ENCODE results near the gene CTNND1. TPM values are rescaled to one million over a fixed set of nuclear protein-coding genes. Genes with fewer than 3 reads are reported as not detected.

CTNND1 gene
- total and polyA plus RNA-seq, 9 of the 15 experiments (the other 6 are each of a cell fraction or from before 2014, with no cell fraction given), result 11.1 to 74.0 (median 43.3) TPM

DNA sequence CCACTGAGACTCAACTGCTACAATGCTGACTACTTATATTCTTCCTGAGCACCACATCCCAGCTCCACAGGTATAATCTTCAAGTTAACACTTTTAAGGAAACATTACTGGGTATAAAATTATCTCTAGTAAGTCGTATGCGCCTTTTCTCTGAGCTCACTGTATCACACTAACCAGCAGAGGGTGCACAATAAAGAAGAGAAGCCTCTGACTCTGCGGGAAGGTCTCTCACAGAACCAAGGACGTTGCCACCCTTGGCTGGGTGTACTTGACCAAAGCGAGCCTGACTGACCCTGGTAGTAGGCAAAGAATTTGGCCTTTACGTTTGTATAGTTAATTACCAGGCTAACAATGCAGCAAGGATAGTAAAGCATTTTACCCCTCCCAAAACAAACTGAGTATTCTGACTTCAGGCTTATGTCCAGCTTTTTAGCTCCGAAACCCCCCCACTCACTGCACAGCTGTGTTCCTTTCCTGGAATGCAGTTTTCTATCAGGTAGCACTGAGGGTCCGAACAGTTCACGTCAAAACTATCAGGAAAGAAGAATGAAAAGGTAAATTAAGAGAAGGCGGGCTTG is 9.8 kb upstream of the CTNND1 start, which contains the start of gene BTBD18 (continued):
- TF ChIP-seq, protein P1, sequence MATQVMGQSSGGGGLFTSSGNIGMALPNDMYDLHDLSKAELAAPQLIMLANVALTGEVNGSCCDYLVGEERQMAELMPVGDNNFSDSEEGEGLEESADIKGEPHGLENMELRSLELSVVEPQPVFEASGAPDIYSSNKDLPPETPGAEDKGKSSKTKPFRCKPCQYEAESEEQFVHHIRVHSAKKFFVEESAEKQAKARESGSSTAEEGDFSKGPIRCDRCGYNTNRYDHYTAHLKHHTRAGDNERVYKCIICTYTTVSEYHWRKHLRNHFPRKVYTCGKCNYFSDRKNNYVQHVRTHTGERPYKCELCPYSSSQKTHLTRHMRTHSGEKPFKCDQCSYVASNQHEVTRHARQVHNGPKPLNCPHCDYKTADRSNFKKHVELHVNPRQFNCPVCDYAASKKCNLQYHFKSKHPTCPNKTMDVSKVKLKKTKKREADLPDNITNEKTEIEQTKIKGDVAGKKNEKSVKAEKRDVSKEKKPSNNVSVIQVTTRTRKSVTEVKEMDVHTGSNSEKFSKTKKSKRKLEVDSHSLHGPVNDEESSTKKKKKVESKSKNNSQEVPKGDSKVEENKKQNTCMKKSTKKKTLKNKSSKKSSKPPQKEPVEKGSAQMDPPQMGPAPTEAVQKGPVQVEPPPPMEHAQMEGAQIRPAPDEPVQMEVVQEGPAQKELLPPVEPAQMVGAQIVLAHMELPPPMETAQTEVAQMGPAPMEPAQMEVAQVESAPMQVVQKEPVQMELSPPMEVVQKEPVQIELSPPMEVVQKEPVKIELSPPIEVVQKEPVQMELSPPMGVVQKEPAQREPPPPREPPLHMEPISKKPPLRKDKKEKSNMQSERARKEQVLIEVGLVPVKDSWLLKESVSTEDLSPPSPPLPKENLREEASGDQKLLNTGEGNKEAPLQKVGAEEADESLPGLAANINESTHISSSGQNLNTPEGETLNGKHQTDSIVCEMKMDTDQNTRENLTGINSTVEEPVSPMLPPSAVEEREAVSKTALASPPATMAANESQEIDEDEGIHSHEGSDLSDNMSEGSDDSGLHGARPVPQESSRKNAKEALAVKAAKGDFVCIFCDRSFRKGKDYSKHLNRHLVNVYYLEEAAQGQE (IDR thresholded peaks at IDR 0.05; ENCODE audit: borderline replicate concordance), result peak; percentile 27; the same call in 1 of the 2 replicates
- TF ChIP-seq, protein P1 (CRISPR knock-in tag; IDR thresholded peaks at IDR 0.05; ENCODE audit: low read depth), result no peak
- no peak for TF ChIP-seq NRF1 (conservative IDR thresholded peaks at IDR 0.05 in 1 of 2, IDR thresholded peaks at IDR 0.05 in 1 of 2)
- no peak for TF ChIP-seq HCFC1 (IDR thresholded peaks at IDR 0.05; ENCODE audit: low read depth, low read length)
- no peak for TF ChIP-seq BMI1 (IDR thresholded peaks at IDR 0.05; ENCODE audit: low read length)
- TF ChIP-seq FIP1L1 (IDR thresholded peaks at IDR 0.05; ENCODE audit: low read depth, low read length, poor library complexity, severe bottlenecking), result no peak
- no peak for TF ChIP-seq BCLAF1 (IDR thresholded peaks at IDR 0.05; ENCODE audit: borderline replicate concordance in 1 of 2, control insufficient read depth in 1 of 2, low read depth in 2 of 2, low read length in 1 of 2)
- peak; percentile 45 for TF ChIP-seq SMC3 (conservative IDR thresholded peaks at IDR 0.05; ENCODE audit: insufficient read depth, low read depth, low read length)
- no peak for TF ChIP-seq ATF1 (CRISPR knock-in tag; IDR thresholded peaks at IDR 0.05)
- TF ChIP-seq ATF1 (tag; IDR thresholded peaks at IDR 0.05), result 0 out of 2 replicates have a peak, but pooled peaks have one; percentile 9
- TF ChIP-seq ZNF79 (CRISPR knock-in tag; IDR thresholded peaks at IDR 0.05; ENCODE audit: low read depth), result no peak
- no peak for TF ChIP-seq ZFP91 (CRISPR knock-in tag; IDR thresholded peaks at IDR 0.05)
- peak; percentile 54 to 67 for TF ChIP-seq RAD21 (CRISPR knock-in tag; conservative IDR thresholded peaks at IDR 0.05 in 1 of 2, IDR thresholded peaks at IDR 0.05 in 1 of 2)
- no peak for TF ChIP-seq DLX4 (CRISPR knock-in tag; IDR thresholded peaks at IDR 0.05)

Measured in K562 (cell line).